Gastroesophageal sphincter (tissue), 4 donors: ENCODE results near the gene MFSD2A. TPM values are rescaled to one million over a fixed set of nuclear protein-coding genes. Genes with fewer than 3 reads are reported as not detected.

Experiments used
- ATAC-seq: fragments of 150-250 bp; one replicate; pipeline ENCODE4 v1.9.1; 2016; ENCODE audit warnings: mild to moderate bottlenecking, moderate library complexity
- H3K27ac ChIP-seq, 4 donors: fragments of 200-600 bp; sonication (generic) in 3 of 4; 1 replicate in 3 of 4; 2 replicates in 1 of 4; pipeline ENCODE4 v1.5.1; 2016 to 2019
- H3K27me3 ChIP-seq: fragments of 200-600 bp; sonication (generic); one replicate; pipeline ENCODE4 v1.5.1; 2019
- H3K36me3 ChIP-seq, 2 donors: fragments of 200-600 bp; sonication (generic); one replicate each; pipeline ENCODE4 v1.5.1; 2019; ENCODE audit warnings: control low read depth in 1 of 2
- H3K4me1 ChIP-seq, 3 donors: fragments of 200-600 bp; sonication (generic); 1 replicate in 2 of 3; 2 replicates in 1 of 3; pipeline ENCODE4 v1.5.1; 2016 to 2019; ENCODE audit warnings: control low read depth in 2 of 3
- H3K4me3 ChIP-seq, 2 donors: fragments of 200-600 bp; sonication (generic); one replicate each; pipeline ENCODE4 v1.5.1; 2019; ENCODE audit warnings: mild to moderate bottlenecking in 1 of 2, moderate library complexity in 1 of 2
- H3K9me3 ChIP-seq, 3 donors: fragments of 200-600 bp; sonication (generic); one replicate each; pipeline ENCODE4 v1.5.1; 2017 to 2019; ENCODE audit warnings: control low read depth in 2 of 3
- CTCF ChIP-seq, 4 experiments: fragments of 200-600 bp in 2 of 4; fragments of 450-650 bp in 2 of 4; sonication (generic) in 1 of 4; IDR thresholded peaks; one replicate each; pipeline ENCODE4 v1.5.1; 2017 to 2019; ENCODE audit warnings: antibody characterized with exemption in 4 of 4, mild to moderate bottlenecking in 2 of 4, moderate library complexity in 2 of 4
- EP300 ChIP-seq: sonication (generic); formaldehyde crosslinking; IDR thresholded peaks from one replicate; pipeline ENCODE4 v1.6.1; 2017; ENCODE audit warnings: antibody characterized with exemption, mild to moderate bottlenecking
- POLR2A ChIP-seq, 2 donors: fragments of 450-650 bp; IDR thresholded peaks; one replicate each; pipeline ENCODE4 v1.6.1; 2017; ENCODE audit warnings: antibody characterized with exemption in 2 of 2, mild to moderate bottlenecking in 2 of 2, moderate library complexity in 1 of 2
- POLR2AphosphoS5 ChIP-seq: sonication (generic); formaldehyde crosslinking; IDR thresholded peaks from one replicate; pipeline ENCODE4 v1.6.1; 2017; ENCODE audit warnings: antibody characterized with exemption
- WGBS, 2 donors: methylation state at CpG; one replicate each; pipeline ENCODE4 v1.1.5; 2018; ENCODE audit warnings: low coverage in 1 of 2; 5-methylcytosine and 5-hydroxymethylcytosine counted together
- total RNA-seq, 4 donors: library from RNA; depleted of rRNA; stranded (reverse); fragments of >200 nt; gene quantifications; one replicate each; pipeline ENCODE4 v1.1.0, GENCODE V29; 2016

Gene MFSD2A
- total RNA-seq, 4 donors from 2014 or later, result 0.84 to 4.8 (median 1.4) TPM

GRCh38 chr1:39955547-39956539, 898 bp downstream of the MFSD2A start:
- peak overlapping the region; percentile 31 to 59 for H3K4me3 ChIP-seq
- H3K4me1 ChIP-seq, result peaks cover 3 to 36% (median 19%) of the 10 kb centered on the region in 3 donors
- H3K27me3 ChIP-seq, result peaks cover 4% of the 10 kb centered on the region
- no peaks in the 10 kb centered on the region for H3K9me3 ChIP-seq
- no peak for ATAC-seq
- no peak for TF ChIP-seq POLR2A (IDR thresholded peaks at IDR 0.05)
- TF ChIP-seq POLR2AphosphoS5, result no peak
- TF ChIP-seq CTCF (IDR thresholded peaks at IDR 0.05), result no peak
- TF ChIP-seq EP300, result no peak
- H3K36me3 ChIP-seq, result no peaks in the 10 kb centered on the region
- H3K27ac ChIP-seq, result peak overlapping the region in 1 of 4 donors; percentile 68
- WGBS, 2 donors, result 0% methylated on average over 8 to 10 of the region's 36 CpGs

- ATAC-seq, result no peak
- WGBS, 2 donors, result 22 to 61% methylated on average over 1 to 2 of the region's 3 CpGs
- H3K36me3 ChIP-seq, result no peaks in the 10 kb centered on the region
- no peaks in the 10 kb centered on the region for H3K9me3 ChIP-seq
- TF ChIP-seq POLR2AphosphoS5 (no peak), POLR2A (IDR thresholded peaks at IDR 0.05) (no peak), CTCF (IDR thresholded peaks at IDR 0.05) (no peak), EP300 (no peak)
- peaks cover 3 to 36% (median 19%) of the 10 kb centered on the region in 3 donors for H3K4me1 ChIP-seq
- H3K27me3 ChIP-seq, result peaks cover 4% of the 10 kb centered on the region
- H3K27ac ChIP-seq, result no peak overlapping the region
- H3K4me3 ChIP-seq, result no peak overlapping the region
These were observed 2.5 kb downstream of the MFSD2A start for GRCh38 chr1:39957299-39958015.

GRCh38 chr1:39958403-39959200, 3.7 kb downstream of the MFSD2A start:
- Histone ChIP-seq H3K27ac (no peak overlapping the region), H3K27me3 (peaks cover 4% of the 10 kb centered on the region), H3K36me3 (no peaks in the 10 kb centered on the region), H3K4me1 (peaks cover 3 to 30% (median 19%) of the 10 kb centered on the region in 3 donors), H3K4me3 (no peak overlapping the region), H3K9me3 (no peaks in the 10 kb centered on the region)
- TF ChIP-seq EP300 (no peak), CTCF (IDR thresholded peaks at IDR 0.05) (no peak), POLR2AphosphoS5 (no peak), POLR2A (IDR thresholded peaks at IDR 0.05) (no peak)
- ATAC-seq, result no peak
- WGBS, 2 donors, result 60 to 100% methylated on average over 1 of the region's 7 CpGs

GRCh38 chr1:39959651-39960333, 4.8 kb downstream of the MFSD2A start:
- Histone ChIP-seq H3K27me3 (peaks cover 4% of the 10 kb centered on the region), H3K36me3 (no peaks in the 10 kb centered on the region), H3K4me1 (peaks cover 3 to 18% (median 14%) of the 10 kb centered on the region in 3 donors), H3K27ac (no peak overlapping the region), H3K9me3 (no peaks in the 10 kb centered on the region), H3K4me3 (no peak overlapping the region)
- WGBS, 2 donors, result 72 to 76% methylated on average over 4 to 9 of the region's 12 CpGs
- TF ChIP-seq POLR2AphosphoS5, result no peak
- TF ChIP-seq POLR2A (IDR thresholded peaks at IDR 0.05), result no peak
- TF ChIP-seq EP300, result no peak
- no peak for TF ChIP-seq CTCF (IDR thresholded peaks at IDR 0.05)
- ATAC-seq, result no peak
